HCT116 (cell line): ENCODE results near the gene GALR3. TPM values are rescaled to one million over a fixed set of nuclear protein-coding genes. Genes with fewer than 3 reads are reported as not detected.

Experiments
- ATAC-seq: fragments of 200-7000 bp; cut with Tn5 transposase; 2 replicates; pipeline ENCODE4 v1.9.1; 2020; ENCODE audit warnings: mild to moderate bottlenecking, moderate library complexity
- BruUV-seq: library from RNA; stranded (reverse); fragments of 400-500 nt; replicated peaks from 2 replicates; lab custom pipeline; 2021; lab: Mats Ljungman, UMichigan
- CTCF ChIA-PET: fragments of 300-600 bp; sonication (Branson Sonifier 250); formaldehyde crosslinking; loops from one replicate; lab custom pipeline; 2021; ENCODE audit warnings: antibody characterized with exemption; lab: Charles Lee
- POLR2A ChIA-PET: fragments of 300-600, 350-600 bp; sonication (Branson Sonifier 250); formaldehyde crosslinking; loops from one replicate; lab custom pipeline; 2021; ENCODE audit warnings: antibody characterized with exemption; lab: Charles Lee
- RAD21 ChIA-PET, 2 experiments: fragments of 300-600 bp; sonication (Branson Sonifier 250); formaldehyde crosslinking; loops; one replicate each; lab custom pipeline; 2023; ENCODE audit warnings: low total read pairs in 2 of 2; ENCODE audit not compliant: uncharacterized antibody in 2 of 2, unreplicated experiment in 2 of 2, low non-redundant PET in 1 of 2; lab: Charles Lee
- DNase-seq: peaks from one replicate; pipeline ENCODE4 v3.0.0-alpha.2; 2010; ENCODE audit warnings: low read depth, low spot score
- H2AFZ ChIP-seq: fragments of 200-600 bp; shearing (Covaris generic), sonication (generic); 2 replicates; pipeline ENCODE4 v1.6.1; 2017; ENCODE audit warnings: low read depth, mixed run types, mixed read lengths, antibody characterized with exemption, low read length; ENCODE audit not compliant: poor library complexity, severe bottlenecking
- H3K27ac ChIP-seq: 2 replicates; pipeline ENCODE4 v1.5.1; 2012; ENCODE audit warnings: low read depth, low read length
- H3K27me3 ChIP-seq: fragments of 200-600 bp; sonication (generic); 2 replicates; pipeline ENCODE4 v1.6.1; 2016; ENCODE audit warnings: mixed run types, low read length, mixed read lengths; ENCODE audit not compliant: insufficient read depth
- H3K36me3 ChIP-seq, 2 experiments: fragments of 200-500 bp in 1 of 2; fragments of 200-600 bp in 1 of 2; sonication (Bioruptor generic) in 1 of 2; sonication (generic) in 1 of 2; 2 replicates each; pipeline versions ENCODE4 v1.5.1 to v1.6.1; 2014 to 2016; ENCODE audit warnings: low read length in 2 of 2, inconsistent platforms in 1 of 2, mixed read lengths in 1 of 2, mixed run types in 1 of 2; ENCODE audit not compliant: insufficient read depth in 2 of 2, control insufficient read depth in 1 of 2
- H3K4me1 ChIP-seq, 2 experiments: fragments of 200-600 bp in 1 of 2; sonication (generic) in 1 of 2; 2 replicates each; pipeline versions ENCODE4 v1.5.1 to v1.6.1; 2012 to 2017; ENCODE audit warnings: low read length in 2 of 2, inconsistent platforms in 1 of 2, mild to moderate bottlenecking in 1 of 2, mixed read lengths in 1 of 2, mixed run types in 1 of 2, moderate library complexity in 1 of 2; ENCODE audit not compliant: insufficient read depth in 2 of 2, control insufficient read depth in 1 of 2
- H3K4me2 ChIP-seq: fragments of 200-600 bp; sonication (generic); 2 replicates; pipeline ENCODE4 v1.6.1; 2017; ENCODE audit warnings: mixed run types, low read length, mixed read lengths
- H3K4me3 ChIP-seq, 2 experiments: fragments of 200-600 bp in 1 of 2; sonication (generic) in 1 of 2; replicated peaks in 1 of 2; 2 replicates each; pipeline ENCODE4 v1.5.1; 2011 to 2016; ENCODE audit warnings: low read length in 2 of 2, control low read depth in 1 of 2, low read depth in 1 of 2, mild to moderate bottlenecking in 1 of 2, mixed read lengths in 1 of 2, mixed run types in 1 of 2
- H3K79me2 ChIP-seq: fragments of 200-600 bp; sonication (generic); 2 replicates; pipeline ENCODE4 v1.6.1; 2017; ENCODE audit warnings: mild to moderate bottlenecking, mixed run types, low read length, moderate library complexity, mixed read lengths; ENCODE audit not compliant: insufficient read depth
- H3K9ac ChIP-seq: fragments of 200-600 bp; sonication (generic); 2 replicates; pipeline ENCODE4 v1.6.1; 2016; ENCODE audit warnings: low read length, mixed read lengths
- H3K9me2 ChIP-seq: fragments of 200-600 bp; sonication (generic), shearing (Covaris generic); 2 replicates; pipeline ENCODE4 v1.6.1; 2017; ENCODE audit warnings: mixed run types, mild to moderate bottlenecking, moderate library complexity; ENCODE audit not compliant: insufficient read depth
- H3K9me3 ChIP-seq, 2 experiments: fragments of 200-500 bp in 1 of 2; fragments of 200-600 bp in 1 of 2; sonication (Bioruptor generic) in 1 of 2; sonication (generic) in 1 of 2; 2 replicates each; pipeline ENCODE4 v1.6.1; 2014 to 2017; ENCODE audit warnings: low read length in 2 of 2, mixed read lengths in 2 of 2, inconsistent platforms in 1 of 2, low read depth in 1 of 2, mild to moderate bottlenecking in 1 of 2, mixed run types in 1 of 2, moderate library complexity in 1 of 2; ENCODE audit not compliant: control insufficient read depth in 1 of 2, insufficient read depth in 1 of 2
- H4K20me1 ChIP-seq: fragments of 200-600 bp; sonication (generic), shearing (Covaris generic); 2 replicates; pipeline ENCODE4 v1.6.1; 2017; ENCODE audit warnings: mixed run types, mild to moderate bottlenecking, moderate library complexity; ENCODE audit not compliant: insufficient read depth
- ATF3 ChIP-seq: IDR thresholded peaks from 2 replicates; pipeline ENCODE4 v1.6.1; 2012
- CBX3 ChIP-seq: IDR thresholded peaks from 2 replicates; pipeline ENCODE4 v1.6.1; 2012; ENCODE audit warnings: low read depth
- CEBPB ChIP-seq: IDR thresholded peaks from 2 replicates; pipeline ENCODE4 v1.6.1; 2012; ENCODE audit warnings: low read depth
- ELF1 ChIP-seq: IDR thresholded peaks from 2 replicates; pipeline ENCODE4 v1.6.1; 2012; ENCODE audit warnings: low read depth, borderline replicate concordance
- EZH2 ChIP-seq: fragments of 200-600 bp; sonication (generic); IDR thresholded peaks from 2 replicates; pipeline ENCODE4 v1.6.1; 2017; ENCODE audit warnings: antibody characterized with exemption, mixed run types
- EZH2phosphoT487 ChIP-seq: fragments of 200-600 bp; IDR thresholded peaks from 2 replicates; pipeline ENCODE4 v1.6.1; 2018; ENCODE audit warnings: antibody characterized with exemption, borderline replicate concordance
- FOSL1 ChIP-seq: IDR thresholded peaks from 2 replicates; pipeline ENCODE4 v1.6.1; 2012; ENCODE audit warnings: low read depth
- JUND ChIP-seq: IDR thresholded peaks from 2 replicates; pipeline ENCODE4 v1.6.1; 2012
- MAX ChIP-seq: IDR thresholded peaks from 2 replicates; pipeline ENCODE4 v1.6.1; 2012
- POLR2A ChIP-seq: IDR thresholded peaks from 2 replicates; pipeline ENCODE4 v1.7.0; 2011; ENCODE audit warnings: borderline replicate concordance; ENCODE audit not compliant: insufficient read depth, insufficient read length; ENCODE audit errors: extremely low read depth
- POLR2AphosphoS5 ChIP-seq: IDR thresholded peaks from 2 replicates; pipeline ENCODE4 v1.6.1; 2011; ENCODE audit warnings: mild to moderate bottlenecking, low read depth, low read length, moderate library complexity
- RAD21 ChIP-seq: IDR thresholded peaks from 2 replicates; pipeline ENCODE4 v1.6.1; 2012; ENCODE audit warnings: low read depth, mild to moderate bottlenecking
- REST ChIP-seq: IDR thresholded peaks from 2 replicates; pipeline ENCODE4 v1.6.1; 2012; ENCODE audit warnings: low read depth
- SIN3A ChIP-seq: IDR thresholded peaks from 2 replicates; pipeline ENCODE4 v1.6.1; 2012; ENCODE audit warnings: low read depth
- SP1 ChIP-seq: IDR thresholded peaks from 2 replicates; pipeline ENCODE4 v1.6.1; 2012; ENCODE audit warnings: low read depth
- SRF ChIP-seq: IDR thresholded peaks from 2 replicates; pipeline ENCODE4 v1.6.1; 2012; ENCODE audit warnings: low read depth
- YY1 ChIP-seq: IDR thresholded peaks from 2 replicates; pipeline ENCODE4 v1.6.1; 2011; ENCODE audit warnings: low read length, low read depth, moderate library complexity, mild to moderate bottlenecking; ENCODE audit not compliant: insufficient replicate concordance; ENCODE audit errors: extremely low read depth
- ZBTB33 ChIP-seq: IDR thresholded peaks from 2 replicates; pipeline ENCODE4 v1.6.1; 2011; ENCODE audit warnings: mild to moderate bottlenecking, low read length, moderate library complexity; ENCODE audit not compliant: insufficient replicate concordance; ENCODE audit errors: extremely low read depth
- ZFX ChIP-seq: fragments of 450-650 bp; IDR thresholded peaks from 2 replicates; pipeline ENCODE4 v1.6.1; 2017
- intact Hi-C: fragments of 100-400 bp; cut with micrococcal nuclease; formaldehyde crosslinking; loops from 2 replicates; pipeline ENCODE4 v1.10.0; 2022
- total RNA-seq: library from RNA; stranded (reverse); gene quantifications from one replicate; pipeline ENCODE4 v1.2.1, GENCODE V29; 2021; ENCODE audit not compliant: unreplicated experiment

GALR3 gene
- total RNA-seq, 1 experiment from 2014 or later = 0.32 TPM

GRCh38 chr22:37865510-37865909 lies 42.3 kb downstream of the GALR3 start:
- Histone ChIP-seq H3K9ac (no peak overlapping the region), H3K27me3 (no peaks in the 10 kb centered on the region), H3K27ac (no peak overlapping the region), H3K4me1 (peaks cover 0 to 5% of the 10 kb centered on the region in 2 experiments; a peak in 2 of 4 replicates), H3K9me3 (no peaks in the 10 kb centered on the region), H3K36me3 (peaks cover 52 to 75% of the 10 kb centered on the region in 2 experiments), H2AFZ (no peak overlapping the region), H3K4me2 (no peak overlapping the region), H3K4me3 (no peak overlapping the region), H3K79me2 (peaks cover 92% of the 10 kb centered on the region), H4K20me1 (peaks cover 10% of the 10 kb centered on the region), H3K9me2 (no peaks in the 10 kb centered on the region)
- no TSS peak for BruUV-seq
- ChIA-PET CTCF (no interaction called here), RAD21 (no interaction called here), POLR2A (no interaction called here)
- intact Hi-C loops = no loop called here
- ATAC-seq (no peak), DNase-seq (no peak)
- TF ChIP-seq YY1 = no peak
- no peak for TF ChIP-seq ATF3
- no peak for TF ChIP-seq CBX3
- no peak for TF ChIP-seq ZBTB33
- no peak for TF ChIP-seq REST
- no peak for TF ChIP-seq EZH2
- TF ChIP-seq CEBPB = no peak
- no peak for TF ChIP-seq POLR2AphosphoS5
- no peak for TF ChIP-seq RAD21
- no peak for TF ChIP-seq ELF1
- TF ChIP-seq SIN3A = no peak
- no peak for TF ChIP-seq SRF
- no peak for TF ChIP-seq FOSL1
- no peak for TF ChIP-seq MAX
- TF ChIP-seq SP1 = no peak
- TF ChIP-seq ZFX = no peak
- TF ChIP-seq JUND = no peak
- TF ChIP-seq EZH2phosphoT487 = no peak
- no peak for TF ChIP-seq POLR2A
